ENCODE results near the gene TIMP2.

Gene TIMP2

GRCh38 chr17:78925234-78925633, at the start of gene TIMP2:
Gene TIMP2 (minus strand): TSS chr17:78925387. CDS start chr17:78925088, 299 bp downstream.
- no peaks in the 10 kb centered on the region for H4K20me1 ChIP-seq (ENCODE audit: control insufficient read depth, insufficient read depth, low read depth, low read length)
- no peak within 1 kb of the TSS for H3K4me3 ChIP-seq (ENCODE audit: low read length)
- no peak within 1 kb of the TSS for H3K4me2 ChIP-seq (ENCODE audit: low read length)
- no peaks in the 10 kb centered on the region for H3K9me3 ChIP-seq (ENCODE audit: control insufficient read depth, insufficient read depth, low read length)
- H3K27ac ChIP-seq (ENCODE audit: low read depth, low read length): no peak within 1 kb of the TSS
- peaks cover 5% of the 10 kb centered on the region; the same call in 1 of the 2 replicates for H3K4me1 ChIP-seq (ENCODE audit: control insufficient read depth, low read length)
- no peaks in the 10 kb centered on the region for H3K36me3 ChIP-seq (ENCODE audit: control insufficient read depth, low read length)
- H3K79me2 ChIP-seq (ENCODE audit: control insufficient read depth, low read length): no peaks in the 10 kb centered on the region
- peaks cover 16% of the 10 kb centered on the region for H3K27me3 ChIP-seq (ENCODE audit: control insufficient read depth, low read length)
- H3K9me2 ChIP-seq (replicated peaks; ENCODE audit: control insufficient read depth, low read length): no peaks in the 10 kb centered on the region
- TF ChIP-seq CTCF (IDR thresholded peaks at IDR 0.05; ENCODE audit: low read depth, low read length, poor library complexity, severe bottlenecking): no peak
- TF ChIP-seq EZH2phosphoT487 (IDR thresholded peaks at IDR 0.05; ENCODE audit: borderline replicate concordance, low read length): no peak
- H3F3A ChIP-seq (ENCODE audit: control insufficient read depth, insufficient read depth): no peaks in the 10 kb centered on the region

- Histone ChIP-seq H3K4me3 (ENCODE audit: low read length) (no peak overlapping the region), H3K27ac (ENCODE audit: low read depth, low read length) (no peak overlapping the region), H3K36me3 (ENCODE audit: control insufficient read depth, low read length) (no peaks in the 10 kb centered on the region), H3K9me2 (replicated peaks; ENCODE audit: control insufficient read depth, low read length) (no peaks in the 10 kb centered on the region), H4K20me1 (ENCODE audit: control insufficient read depth, insufficient read depth, low read depth, low read length) (0 out of 2 replicates have a peak, but pooled peaks cover 3% of the 10 kb centered on the region), H3F3A (ENCODE audit: control insufficient read depth, insufficient read depth) (no peaks in the 10 kb centered on the region), H3K27me3 (ENCODE audit: control insufficient read depth, low read length) (no peaks in the 10 kb centered on the region), H3K9me3 (ENCODE audit: control insufficient read depth, insufficient read depth, low read length) (no peaks in the 10 kb centered on the region), H3K4me2 (ENCODE audit: low read length) (no peak overlapping the region), H3K79me2 (ENCODE audit: control insufficient read depth, low read length) (no peaks in the 10 kb centered on the region), H3K4me1 (ENCODE audit: control insufficient read depth, low read length) (peaks cover 19% of the 10 kb centered on the region)
- TF ChIP-seq EZH2phosphoT487 (IDR thresholded peaks at IDR 0.05; ENCODE audit: borderline replicate concordance, low read length): no peak
- TF ChIP-seq CTCF (IDR thresholded peaks at IDR 0.05; ENCODE audit: low read depth, low read length, poor library complexity, severe bottlenecking): no peak
Observed at GRCh38 chr17:78973792-78974520, 48.8 kb upstream of the TIMP2 start.

DNA sequence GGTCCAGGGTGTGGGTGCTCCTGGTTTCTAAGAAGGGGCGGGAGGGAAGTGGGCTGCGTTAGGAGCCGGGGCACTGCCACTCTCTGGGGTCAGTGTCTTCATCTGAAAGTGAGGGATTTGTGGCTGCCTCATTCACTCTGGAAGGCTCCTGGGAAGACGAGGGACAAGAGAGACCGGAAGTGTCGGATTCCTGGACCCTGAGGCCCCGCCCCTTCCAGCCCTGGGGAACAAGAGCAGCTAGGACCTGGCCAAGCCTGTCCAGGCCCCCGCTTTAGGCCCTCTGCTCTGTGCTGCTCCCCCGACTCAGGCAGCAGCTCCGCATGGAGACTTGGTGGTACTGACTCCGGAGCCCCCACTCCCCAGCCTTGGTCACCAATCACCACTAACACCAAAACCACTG, 48.0 kb upstream of the TIMP2 start:
- Histone ChIP-seq H3K4me1 (ENCODE audit: control insufficient read depth, low read length) (peaks cover 19% of the 10 kb centered on the region), H3K9me2 (replicated peaks; ENCODE audit: control insufficient read depth, low read length) (no peaks in the 10 kb centered on the region), H3K36me3 (ENCODE audit: control insufficient read depth, low read length) (no peaks in the 10 kb centered on the region), H3K4me3 (ENCODE audit: low read length) (no peak overlapping the region), H3K27ac (ENCODE audit: low read depth, low read length) (no peak overlapping the region), H3K4me2 (ENCODE audit: low read length) (no peak overlapping the region), H4K20me1 (ENCODE audit: control insufficient read depth, insufficient read depth, low read depth, low read length) (0 out of 2 replicates have a peak, but pooled peaks cover 3% of the 10 kb centered on the region), H3K27me3 (ENCODE audit: control insufficient read depth, low read length) (no peaks in the 10 kb centered on the region), H3K79me2 (ENCODE audit: control insufficient read depth, low read length) (no peaks in the 10 kb centered on the region), H3K9me3 (ENCODE audit: control insufficient read depth, insufficient read depth, low read length) (no peaks in the 10 kb centered on the region), H3F3A (ENCODE audit: control insufficient read depth, insufficient read depth) (no peaks in the 10 kb centered on the region)
- TF ChIP-seq EZH2phosphoT487 (IDR thresholded peaks at IDR 0.05; ENCODE audit: borderline replicate concordance, low read length) (no peak), CTCF (IDR thresholded peaks at IDR 0.05; ENCODE audit: low read depth, low read length, poor library complexity, severe bottlenecking) (no peak)

All from DOHH2 (cell line).